GM21381 (cell line): ENCODE results near the gene LHFPL6.

ENCODE experiments used
- ATAC-seq: cut with Tn5 transposase; IDR thresholded peaks from one replicate; pipeline ENCODE4 v1.9.1; 2021; ENCODE audit warnings: mild to moderate bottlenecking, moderate library complexity; ENCODE audit not compliant: unreplicated experiment

The LHFPL6 gene

DNA sequence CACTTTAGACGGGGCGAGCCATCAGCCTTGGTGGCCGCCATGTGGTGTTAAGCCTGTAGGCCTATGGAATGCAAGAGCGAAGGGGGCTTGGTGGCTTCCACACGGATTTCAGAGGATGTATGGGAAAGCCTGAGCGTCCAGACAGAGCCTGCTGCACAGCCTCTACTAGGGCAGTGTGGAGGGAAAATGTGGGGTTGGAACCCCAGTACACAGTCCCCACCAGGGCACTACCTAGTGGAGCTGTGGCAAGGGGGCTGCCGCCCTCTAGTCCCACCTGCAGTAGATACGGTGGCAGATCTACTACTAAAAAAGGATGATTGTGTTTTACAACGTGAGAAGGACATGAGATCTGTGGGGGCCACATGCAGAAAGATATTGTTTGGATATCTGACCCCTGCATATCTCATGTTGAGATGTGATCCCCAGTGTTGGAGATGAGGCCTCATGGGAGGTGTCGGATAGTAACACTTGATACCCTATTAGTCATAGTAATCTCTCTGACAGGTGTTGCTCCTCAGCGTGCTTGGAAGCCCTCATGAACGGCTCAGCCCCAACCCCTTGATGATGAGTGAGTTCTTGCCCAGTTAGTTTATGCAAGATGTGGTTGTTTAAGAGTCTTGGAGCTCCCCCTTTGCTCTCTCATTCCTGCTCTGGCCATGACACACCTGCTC lies 45.6 kb downstream of the LHFPL6 start:
- no peak for ATAC-seq

DNA sequence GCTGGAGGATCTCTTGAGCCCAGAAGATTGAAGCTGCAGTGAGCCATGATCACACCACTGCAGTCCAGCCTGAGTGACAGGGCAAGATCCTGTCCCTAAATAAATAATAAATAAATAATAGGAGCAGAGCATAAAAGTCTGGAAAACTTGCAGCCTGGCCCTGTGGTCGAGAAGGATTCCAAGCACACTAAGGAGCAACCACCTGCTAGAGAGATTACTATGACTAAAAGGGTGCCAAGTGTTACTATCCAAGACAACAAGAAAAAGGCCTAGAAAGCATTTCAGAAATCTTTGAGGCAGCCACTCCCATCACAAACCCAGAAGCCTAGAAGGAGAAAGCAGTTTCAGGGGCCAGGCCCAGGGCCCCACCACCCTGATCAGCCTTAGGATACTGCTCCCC lies 46.1 kb downstream of the LHFPL6 start:
- ATAC-seq, result no peak

DNA sequence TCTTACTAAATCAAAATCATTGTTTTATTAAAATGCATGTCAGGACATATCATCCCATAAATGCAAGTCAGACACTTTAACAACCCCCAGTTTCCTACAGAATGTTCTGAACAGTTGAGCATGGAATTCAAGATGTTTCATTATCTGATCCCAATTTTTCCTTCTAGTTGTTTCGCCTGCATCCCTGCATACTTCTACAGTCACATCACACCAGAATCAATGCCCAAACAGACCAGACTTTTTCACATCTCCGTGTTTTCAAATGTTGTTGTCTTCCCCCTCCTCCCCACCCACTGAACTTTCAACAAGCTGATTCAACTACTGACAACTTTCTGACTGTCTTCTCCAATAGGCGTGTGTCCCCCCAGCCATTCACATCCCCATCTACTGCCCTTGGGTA lies 48.6 kb downstream of the LHFPL6 start:
- no peak for ATAC-seq

DNA sequence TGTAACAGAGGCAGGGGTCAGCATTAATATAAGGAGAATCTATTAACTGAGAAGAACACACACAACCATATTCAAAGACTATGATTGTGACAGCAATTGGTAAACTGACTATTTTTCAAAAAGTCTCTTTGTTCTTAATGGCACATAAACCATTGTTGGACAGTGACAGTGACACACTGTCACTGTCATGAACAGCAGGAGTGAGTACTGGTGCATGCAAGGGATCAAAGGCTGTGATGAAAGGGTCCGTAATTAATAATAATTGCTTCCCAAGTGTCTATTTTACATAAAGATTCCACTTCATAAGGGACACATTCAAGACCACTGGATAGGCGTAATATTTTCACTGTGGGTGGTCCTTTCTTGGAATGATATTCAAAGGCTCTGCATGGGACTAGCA lies 50.7 kb downstream of the LHFPL6 start:
- ATAC-seq, result no peak

DNA sequence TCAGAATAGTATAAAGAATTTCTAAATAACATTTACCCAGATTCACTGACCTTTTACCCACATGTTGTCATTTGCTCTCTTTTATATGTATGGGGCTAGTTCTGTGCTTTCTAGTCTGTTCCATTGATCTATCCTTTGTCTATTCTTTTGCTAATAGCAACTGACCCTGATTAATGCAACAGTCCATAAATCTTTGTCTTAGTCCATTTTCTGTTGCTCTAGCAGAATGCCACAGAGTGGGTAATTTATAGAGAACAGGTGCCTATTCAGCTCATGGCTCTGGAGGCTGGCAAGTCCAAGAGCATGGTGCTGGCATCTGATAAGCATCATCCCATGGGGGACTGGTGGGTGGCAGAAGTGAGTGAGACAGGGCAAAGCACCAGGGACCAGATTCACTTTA lies 52.1 kb downstream of the LHFPL6 start:
- ATAC-seq, result no peak

DNA sequence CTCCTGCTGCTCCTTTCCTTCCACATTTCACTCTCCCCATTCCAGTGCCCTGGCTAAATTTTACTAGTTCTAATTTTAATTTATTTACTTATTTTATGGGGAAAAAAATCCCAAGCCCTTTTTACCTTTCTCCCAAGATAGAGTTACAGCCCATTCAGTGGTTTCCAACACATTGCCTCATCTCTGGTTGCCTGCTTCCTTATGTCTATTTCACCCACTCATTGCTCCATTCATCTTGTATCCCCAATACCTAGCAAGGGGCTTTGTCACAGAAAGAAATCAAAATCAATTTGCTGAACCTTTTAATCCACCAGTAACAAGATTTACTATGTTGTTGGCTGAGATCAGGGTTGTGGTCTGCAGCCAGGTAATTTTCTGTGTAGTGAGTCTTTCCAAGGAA lies 55.9 kb downstream of the LHFPL6 start:
- no peak for ATAC-seq

DNA sequence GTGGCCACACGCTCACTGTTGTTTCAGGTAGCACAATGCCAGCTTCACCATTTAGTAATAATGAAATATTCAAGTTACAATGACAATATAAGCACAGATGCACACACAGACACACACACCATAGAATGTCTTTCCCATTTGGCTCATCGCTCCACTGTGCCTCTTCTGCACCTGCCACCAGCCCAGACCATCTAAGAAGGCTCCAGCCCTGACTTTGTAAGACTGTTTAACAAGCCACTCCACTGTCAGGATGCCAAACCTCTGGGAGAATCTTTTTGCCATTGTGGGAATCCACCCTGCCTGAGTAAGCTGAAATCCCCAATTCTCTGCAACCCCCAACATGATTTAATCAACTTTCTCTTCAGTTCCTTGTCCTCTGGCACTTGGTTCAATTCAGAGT lies 60.6 kb downstream of the LHFPL6 start:
- no peak for ATAC-seq

DNA sequence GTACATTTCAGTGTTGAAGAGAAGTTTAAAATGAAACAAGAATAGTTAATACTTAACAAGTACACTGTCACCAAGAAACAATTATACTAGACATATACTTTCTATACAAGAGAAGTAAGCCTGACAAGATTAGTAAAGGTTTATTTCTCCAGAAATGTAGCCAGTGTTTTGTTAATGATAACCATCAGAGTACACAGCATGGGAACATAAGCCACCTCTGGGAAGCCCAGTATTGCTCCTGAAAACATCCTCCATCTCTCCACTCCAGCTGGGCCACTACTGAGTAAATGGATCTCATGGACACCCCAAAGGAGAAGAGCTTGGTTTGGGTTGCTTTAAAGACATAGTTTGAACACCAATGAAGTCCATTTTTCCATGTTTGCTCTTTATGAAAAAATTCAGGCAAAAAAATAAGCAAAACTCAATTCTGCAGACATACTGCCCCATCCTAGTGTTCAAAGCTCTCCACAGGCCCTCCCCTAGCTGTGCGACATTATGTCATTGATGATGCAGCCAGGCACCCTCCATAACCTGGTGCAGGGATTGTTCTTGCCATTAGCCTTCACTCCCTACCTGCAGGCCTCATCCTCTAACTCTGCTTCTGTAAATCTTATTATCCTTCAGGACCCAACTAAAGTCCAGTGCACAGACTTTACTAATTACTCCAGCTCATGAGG lies 61.9 kb downstream of the LHFPL6 start:
- ATAC-seq, result no peak

DNA sequence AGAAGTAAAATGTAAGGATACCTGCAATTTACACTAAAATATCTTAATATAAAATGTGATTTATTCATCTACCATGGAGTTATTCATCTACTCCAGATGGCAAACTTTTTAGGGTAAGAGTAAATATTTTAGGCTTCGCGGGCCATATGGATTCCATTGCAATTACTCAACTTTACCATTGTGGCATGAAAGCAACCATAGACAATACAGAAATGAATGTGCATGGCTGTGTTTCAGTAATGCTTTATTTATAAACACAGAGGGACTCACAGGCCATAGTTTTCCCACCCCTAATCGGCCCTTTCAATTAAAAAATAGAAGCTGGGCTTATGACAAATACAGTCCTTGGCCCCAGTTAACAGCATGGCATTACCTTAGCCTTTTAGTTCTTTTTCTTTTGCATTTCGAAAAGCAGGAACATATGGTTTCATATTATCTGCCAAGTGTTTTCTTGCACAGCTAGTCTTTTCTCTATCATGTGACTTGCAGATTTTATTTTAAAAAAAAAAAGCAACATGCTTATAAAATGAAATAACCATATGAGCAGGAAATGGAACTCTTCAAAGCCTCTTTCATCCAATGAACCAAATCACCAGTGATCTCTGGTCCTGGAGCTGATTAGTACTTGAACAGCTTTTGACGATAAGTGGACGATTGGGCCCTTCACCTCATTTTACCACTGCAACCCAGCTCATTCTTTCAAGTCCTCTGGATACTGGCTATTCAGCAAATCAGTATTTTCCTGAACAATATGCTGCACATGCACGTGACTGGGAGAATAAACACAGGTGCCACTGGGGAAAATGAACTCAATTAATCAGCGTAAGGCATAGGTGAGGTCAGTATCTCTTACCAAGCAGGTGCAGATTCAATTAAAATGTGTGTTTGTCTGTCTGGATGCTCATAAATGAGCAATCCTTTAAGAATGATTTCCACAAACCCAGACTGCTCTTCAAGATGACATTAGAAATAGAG lies 63.9 kb downstream of the LHFPL6 start:
- ATAC-seq, result no peak

DNA sequence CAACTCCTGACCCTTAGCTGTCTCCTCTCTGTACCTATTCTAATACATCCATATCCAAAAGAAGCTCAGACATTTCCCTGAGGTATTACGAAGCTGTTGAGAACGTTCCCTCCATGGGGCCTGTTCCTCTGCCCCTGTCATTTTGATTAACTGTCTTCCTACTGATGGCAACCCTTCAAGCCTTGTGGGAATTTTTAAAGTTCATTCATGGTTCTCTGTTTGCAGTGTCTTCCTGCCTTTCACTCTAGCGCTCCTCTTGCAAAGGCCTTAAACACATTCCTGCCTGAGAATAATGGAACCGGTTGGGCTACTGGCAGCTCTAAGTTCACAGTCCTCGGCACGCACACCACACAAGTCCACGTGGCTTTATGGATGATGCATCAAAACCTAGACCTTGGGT lies 66.1 kb downstream of the LHFPL6 start:
- ATAC-seq, result no peak

DNA sequence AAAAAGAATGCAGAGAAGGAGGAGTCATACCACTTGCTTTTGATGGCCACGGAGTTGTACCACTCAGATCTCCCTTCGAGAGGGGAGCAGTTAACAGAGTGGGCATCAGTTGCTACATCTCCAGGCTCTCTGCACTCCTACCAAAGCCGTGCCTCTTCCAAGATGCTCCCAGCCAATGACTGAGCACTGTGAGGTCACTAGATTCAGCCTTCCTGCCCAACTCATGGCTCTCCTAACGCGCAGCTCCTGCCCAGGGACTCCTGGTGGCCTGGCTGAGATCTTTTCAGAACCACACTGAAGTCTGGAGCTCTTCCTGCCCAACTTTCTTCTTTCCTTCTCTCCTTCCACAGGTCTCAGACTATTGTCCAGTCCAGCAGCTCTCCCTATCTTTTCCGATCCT lies 66.7 kb downstream of the LHFPL6 start:
- ATAC-seq, result no peak

DNA sequence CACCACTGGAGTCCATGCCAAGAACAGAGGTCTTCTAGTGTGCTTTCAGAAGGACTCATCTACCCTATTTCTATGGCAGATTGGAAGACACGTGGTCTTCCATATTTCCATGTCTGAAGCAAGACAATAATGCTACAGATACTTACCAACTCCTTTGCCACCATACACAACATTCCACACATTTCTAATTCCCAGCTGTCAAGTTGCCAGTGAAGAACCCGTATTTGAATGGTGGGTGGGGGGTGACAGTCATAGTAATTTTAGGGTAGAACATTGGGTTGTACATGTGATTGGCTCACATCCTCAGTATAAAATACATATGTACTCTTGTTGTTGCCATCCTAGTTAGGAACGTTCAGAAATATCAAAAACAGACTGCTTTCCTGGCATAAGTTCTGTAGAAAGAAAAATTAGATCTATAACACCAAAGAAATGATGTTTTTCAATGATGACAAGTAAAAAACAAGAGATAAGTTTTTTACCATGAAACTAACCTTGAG lies 69.3 kb downstream of the LHFPL6 start:
- no peak for ATAC-seq

DNA sequence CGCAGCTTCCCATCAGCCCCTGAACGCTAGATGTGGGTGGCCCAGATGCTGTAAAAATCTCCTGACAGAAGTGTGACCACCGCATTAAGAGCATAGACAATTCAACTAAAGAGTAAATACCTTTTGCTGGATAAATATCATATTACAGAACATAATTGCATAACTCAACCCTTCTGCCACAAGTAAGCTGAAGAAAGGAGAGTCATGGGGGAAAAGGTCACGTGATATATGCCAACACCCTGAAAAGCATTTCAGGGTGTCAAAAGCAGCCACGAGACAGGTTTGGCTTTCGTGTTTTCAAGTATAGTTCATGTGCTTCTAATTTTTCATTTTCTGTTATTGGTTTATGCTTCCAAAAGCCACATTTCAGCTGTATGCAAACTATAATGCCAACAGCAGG lies 71.3 kb downstream of the LHFPL6 start:
- no peak for ATAC-seq

DNA sequence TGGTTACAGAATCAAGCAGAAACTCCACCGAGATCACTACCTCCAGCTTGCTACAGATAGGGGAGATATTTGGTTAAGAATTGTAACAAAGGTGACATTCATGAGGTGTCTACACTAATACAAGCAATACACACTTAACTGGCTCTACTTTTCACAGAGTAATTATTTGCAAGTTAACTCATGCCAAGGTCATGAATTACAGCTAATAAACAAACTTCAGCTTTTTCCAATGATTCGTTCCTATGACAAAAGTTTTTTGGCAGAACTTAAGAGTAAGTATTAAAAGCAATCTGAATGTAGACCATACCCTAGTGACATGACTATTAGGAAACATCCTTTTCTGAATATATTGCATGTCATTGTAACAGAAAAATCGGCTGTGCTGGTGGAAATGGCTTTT lies 72.1 kb downstream of the LHFPL6 start:
- no peak for ATAC-seq

DNA sequence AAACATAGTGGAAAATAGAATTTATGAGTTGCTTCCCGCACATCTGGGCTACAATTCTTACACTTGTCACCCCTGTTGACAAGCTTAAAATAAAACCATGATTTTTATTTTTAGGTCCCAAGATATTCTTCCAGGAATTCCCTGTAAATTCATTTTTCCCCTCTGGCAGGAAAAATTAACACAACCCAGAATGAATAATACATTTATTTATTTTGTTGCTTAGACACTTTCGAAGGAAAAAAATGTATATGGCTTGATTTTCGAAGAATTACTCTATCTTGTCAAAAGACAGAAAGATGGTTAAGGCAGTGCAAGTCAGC lies 74.4 kb downstream of the LHFPL6 start:
- no peak for ATAC-seq

DNA sequence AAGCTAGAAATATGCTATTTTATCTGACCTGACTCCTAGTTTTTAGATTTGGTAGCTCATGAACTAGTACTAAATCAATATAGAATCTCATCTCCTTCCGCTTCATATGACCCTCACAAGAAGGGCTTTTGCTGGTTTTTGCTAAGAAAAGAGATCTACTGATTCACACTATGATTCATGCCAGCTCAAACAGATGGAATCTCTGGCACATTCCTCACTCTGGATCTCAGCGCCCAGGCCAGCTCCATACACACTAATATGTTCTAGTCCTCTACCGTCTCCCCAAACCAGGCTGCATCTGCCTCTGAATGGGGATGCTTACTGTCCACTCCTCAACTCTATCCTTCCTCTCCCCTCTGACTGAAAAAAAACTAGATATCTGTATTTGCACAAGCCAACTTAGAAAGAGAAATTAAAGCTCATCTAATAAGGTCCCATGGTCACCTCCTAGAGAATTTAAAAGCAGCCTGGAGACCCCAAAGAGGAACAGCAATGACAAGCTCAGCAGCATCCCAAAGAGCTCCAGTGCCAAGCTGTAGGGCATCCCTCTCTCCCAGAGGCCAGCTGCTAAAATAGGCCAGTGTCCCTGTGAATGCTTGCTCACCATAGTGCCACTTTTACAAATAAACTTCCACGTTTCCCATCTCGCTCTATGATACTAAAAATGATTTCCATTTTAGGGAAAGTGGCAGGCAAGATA lies 74.9 kb downstream of the LHFPL6 start:
- no peak for ATAC-seq

DNA sequence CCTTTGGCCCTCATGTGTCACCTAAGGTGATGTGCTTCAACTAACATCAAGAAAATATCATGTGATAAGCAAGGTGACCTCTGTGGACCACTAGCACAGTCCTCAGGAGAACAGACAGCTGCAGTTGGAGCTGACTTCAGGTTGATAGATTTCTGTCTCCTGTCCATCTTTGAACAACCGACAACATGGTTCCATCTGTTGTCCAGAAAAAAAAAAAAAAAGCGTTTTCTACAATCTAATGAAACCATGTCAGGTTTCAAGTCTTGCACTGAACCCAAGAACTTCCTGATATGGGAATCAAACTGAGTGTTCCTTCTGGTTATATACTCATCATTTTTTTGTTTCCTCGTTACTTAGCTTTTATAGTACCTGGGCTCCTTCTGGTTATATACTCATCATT lies 75.7 kb downstream of the LHFPL6 start:
- ATAC-seq, result no peak

DNA sequence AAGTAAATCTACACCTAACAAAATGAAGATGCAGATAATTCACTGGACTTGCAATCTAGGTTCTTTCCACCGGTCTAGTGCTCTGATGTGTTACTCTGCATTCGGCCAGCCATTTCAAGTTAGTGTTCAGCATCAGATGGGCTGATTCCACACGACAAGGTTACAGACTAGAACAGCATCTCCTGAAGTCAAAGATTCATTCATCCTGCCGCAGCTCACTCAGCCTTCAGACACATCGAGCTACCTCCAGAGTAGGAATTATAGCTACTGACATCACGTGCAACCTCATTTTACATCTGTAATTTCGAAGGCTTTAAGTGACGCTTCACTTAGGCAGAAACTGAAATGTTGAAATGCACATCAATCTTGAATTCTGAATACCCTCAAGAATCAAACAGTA lies 76.5 kb downstream of the LHFPL6 start:
- no peak for ATAC-seq

DNA sequence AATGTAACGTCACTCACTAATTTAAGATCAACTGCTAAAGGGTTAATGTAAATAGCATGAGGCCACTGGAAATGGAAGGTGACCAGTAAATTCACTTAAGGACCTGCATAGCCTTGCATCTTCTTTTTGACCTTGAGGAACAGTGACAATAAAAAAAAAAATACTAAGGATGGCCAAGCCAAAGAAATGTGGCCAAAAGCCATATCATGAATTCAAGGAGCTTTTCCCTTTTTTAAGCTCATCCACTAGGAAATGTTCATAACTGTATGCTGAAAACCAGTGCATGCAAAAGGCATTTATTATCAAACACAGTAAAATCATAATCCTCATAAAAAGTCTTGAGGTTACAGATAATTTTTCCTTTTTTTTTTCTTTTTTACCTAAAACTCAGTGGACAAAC lies 77.5 kb downstream of the LHFPL6 start:
- ATAC-seq, result no peak

DNA sequence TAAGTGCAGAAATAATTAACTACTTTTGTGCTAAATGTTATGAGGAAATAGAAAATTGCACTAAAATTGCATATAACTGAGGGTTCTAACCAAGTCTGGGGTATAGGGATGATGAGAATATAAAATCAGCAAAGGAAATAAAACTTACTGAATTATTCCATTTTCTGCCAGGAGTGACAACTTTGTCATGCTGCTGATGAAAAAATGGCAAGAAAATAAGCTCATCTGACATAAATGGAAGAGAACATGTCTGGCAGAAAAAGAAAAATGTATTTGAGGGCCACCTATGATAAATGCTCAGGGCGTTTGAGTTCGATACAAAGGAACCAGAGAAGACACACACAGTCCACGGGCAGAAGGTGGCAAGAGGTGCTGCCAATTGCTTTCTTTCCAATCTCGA lies 78.2 kb downstream of the LHFPL6 start:
- no peak for ATAC-seq

DNA sequence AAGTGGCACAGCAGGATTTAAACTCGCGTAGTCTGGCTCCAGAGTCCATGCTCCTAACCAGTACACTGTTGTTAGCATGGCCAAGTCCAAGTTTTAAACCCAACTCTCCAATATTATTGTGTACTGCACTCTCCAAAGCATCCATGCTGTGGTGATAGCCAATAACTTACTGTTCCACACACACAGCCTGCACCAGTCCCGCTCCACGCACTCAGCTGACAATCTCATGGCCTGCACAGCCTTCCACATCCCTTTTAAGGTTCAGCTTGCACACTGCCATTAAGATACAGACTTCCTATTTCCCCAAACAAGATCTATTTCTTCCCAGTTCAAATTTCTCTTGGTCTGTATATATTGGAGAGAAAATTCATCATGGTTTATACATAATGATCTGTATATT lies 80.7 kb downstream of the LHFPL6 start:
- no peak for ATAC-seq
